Activated CD8-positive, alpha-beta memory T cell treated with anti-CD3 and anti-CD28 coated beads for 4 hours (primary cell): ENCODE results near the gene CA9.
"Not testable (repeated sequence)": the region's sequence is repeated elsewhere in the genome, so short reads cannot be mapped to it uniquely, and the experiment has no call there.

Source experiments
- DNase-seq, 2 donors: peaks; one replicate each; pipeline ENCODE4 v3.0.0-alpha.2; 2020; ENCODE audit warnings: low read depth in 2 of 2

Gene CA9

DNA sequence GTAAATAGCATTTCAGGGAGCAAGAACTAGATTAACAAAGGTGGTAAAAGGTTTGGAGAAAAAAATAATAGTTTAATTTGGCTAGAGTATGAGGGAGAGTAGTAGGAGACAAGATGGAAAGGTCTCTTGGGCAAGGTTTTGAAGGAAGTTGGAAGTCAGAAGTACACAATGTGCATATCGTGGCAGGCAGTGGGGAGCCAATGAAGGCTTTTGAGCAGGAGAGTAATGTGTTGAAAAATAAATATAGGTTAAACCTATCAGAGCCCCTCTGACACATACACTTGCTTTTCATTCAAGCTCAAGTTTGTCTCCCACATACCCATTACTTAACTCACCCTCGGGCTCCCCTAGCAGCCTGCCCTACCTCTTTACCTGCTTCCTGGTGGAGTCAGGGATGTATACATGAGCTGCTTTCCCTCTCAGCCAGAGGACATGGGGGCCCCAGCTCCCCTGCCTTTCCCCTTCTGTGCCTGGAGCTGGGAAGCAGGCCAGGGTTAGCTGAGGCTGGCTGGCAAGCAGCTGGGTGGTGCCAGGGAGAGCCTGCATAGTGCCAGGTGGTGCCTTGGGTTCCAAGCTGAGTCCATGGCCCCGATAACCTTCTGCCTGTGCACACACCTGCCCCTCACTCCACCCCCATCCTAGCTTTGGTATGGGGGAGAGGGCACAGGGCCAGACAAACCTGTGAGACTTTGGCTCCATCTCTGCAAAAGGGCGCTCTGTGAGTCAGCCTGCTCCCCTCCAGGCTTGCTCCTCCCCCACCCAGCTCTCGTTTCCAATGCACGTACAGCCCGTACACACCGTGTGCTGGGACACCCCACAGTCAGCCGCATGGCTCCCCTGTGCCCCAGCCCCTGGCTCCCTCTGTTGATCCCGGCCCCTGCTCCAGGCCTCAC is at the start of gene CA9:
Gene CA9, plus strand, starts transcription at position 797 of the 893 bp plus-strand sequence. Its CDS starts 32 bp downstream, at position 829.
- no peak for DNase-seq

DNA sequence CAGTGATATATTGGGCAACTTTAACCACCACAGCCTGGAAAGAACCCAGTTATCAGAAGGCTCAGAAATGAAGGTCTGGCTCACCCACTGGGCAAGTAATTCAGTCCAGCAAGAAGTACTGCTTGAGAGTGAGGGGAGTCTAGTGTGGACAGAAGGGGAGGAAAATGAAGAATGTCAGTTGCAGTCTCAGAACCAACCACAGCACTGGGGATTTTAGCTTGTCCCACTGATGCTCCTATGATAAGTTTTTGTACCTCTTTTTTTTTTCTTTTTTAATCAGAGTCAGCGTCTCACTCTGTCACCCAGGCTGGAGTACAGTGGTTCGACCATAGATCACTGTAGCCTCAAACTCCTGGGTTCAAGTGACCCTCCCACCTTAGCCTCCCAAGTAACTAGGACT is 46.2 kb upstream of the CA9 start:
- no peak for DNase-seq

DNA sequence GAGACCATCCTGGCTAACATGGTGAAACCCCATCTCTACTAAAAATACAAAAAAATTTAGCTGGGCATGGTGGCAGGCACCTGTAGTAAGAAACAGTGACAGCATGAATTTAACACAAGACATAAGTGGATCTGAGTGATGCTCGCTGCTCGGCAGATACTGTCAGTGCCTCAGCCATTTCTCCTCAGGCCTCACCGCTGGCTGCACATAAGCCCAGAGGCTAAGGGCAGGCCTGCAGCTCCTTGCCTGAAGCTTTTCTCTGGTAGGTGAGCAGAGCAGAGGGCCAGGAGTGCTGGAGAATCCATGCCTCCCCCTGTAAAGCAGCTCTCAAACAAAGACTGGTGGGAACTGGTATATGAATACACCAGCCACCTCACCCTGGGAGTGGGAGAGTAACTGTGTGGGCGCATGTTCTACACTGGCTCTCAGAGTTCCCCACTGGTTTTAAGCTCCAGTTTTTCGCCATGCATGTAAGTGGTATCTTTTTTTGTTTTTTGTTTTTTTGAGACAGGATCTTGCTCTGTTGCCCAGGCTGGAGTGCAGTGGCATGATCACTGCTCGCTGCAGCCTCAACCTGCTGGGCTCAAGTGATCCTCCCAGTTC is 45.2 kb upstream of the CA9 start:
- no peak for DNase-seq

DNA sequence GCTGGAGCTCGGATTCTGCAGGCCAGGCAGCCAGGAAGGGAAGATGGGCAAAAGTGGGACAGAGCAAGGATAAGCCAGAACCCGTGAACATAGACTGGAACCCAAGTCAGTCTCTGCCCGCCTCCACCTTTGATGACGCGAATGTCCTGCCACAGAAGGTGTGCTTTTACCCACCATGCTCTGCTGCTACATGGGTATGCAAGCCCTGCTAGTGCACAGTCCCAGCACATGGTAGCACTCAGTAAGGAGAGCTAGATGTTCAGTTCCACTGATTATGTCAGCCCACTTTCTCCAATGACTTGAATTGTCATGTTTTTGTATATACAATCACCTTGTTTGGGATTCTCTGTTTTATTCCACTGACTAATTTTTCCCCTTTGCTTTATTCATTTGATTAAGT is 44.1 kb upstream of the CA9 start:
- DNase-seq: no peak

DNA sequence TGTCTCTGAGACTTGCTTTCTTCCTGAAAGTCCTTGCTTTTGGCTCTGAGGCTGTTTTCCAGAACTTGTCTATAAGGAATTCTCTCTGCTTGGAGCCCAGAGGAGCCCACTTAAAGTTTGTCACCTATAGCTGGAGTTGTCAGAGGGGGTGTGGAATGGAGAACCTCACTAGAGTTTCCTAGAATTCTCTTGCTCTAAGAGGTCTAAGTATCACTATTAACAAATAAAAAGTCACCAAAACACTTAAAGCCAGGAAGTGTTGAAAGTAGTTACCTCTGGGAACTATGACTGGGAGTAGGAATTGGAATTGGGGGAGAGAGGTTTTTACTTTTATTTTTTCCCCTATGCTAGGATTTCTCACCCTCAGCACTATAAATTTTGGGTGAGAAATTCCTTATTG is 38.0 kb upstream of the CA9 start:
- DNase-seq: no peak

DNA sequence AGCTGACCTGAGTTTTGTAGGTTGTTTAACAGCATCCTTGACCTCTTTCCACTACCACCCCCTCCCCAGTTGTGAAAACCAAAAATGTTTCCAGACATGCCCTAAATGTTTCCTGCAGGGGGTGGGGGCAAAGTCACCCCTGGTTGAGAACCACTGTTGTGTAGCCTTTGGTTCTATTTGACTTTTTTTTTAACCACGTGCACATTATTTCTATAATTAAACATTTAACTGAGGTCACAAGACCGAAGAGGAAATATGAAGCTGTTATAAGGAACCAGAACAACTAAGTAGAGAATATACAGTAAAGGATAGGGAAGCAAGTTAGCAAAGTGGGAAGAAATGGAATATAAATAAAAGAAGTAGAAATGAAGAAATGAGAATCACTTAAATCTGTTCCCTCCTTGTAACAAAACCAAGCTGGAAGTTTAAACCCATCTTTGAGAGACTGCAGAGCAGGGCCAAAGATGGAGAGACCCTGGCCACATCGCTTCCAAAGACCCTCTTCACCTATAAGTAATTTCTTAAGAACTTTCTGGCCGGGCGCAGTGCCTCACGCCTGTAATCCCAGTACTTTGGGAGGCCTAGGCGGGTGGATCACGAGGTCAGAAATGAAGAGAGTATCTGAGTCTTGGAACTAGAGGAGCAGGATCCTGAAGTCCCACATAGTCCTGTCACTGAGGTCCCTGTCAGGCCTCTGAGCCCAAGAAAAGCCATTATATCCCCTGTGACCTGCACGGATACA is 37.4 kb upstream of the CA9 start:
- no peak for DNase-seq

DNA sequence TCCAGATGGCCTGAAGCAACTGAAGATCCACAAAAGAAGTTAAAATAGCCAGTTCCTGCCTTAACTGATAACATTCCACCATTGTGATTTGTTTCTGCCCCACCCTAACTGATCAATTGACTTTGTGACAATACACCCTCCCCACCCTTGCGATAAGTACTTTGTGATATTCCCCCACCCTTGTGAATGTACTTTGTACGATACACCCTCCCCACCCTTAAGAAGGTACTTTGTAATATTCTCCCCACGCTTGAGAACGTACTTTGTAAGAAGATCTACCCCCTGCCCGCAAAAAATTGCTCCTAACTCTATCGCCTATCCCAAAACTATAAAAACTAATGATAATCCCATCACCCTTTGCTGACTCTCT is 36.9 kb upstream of the CA9 start:
- not testable (repeated sequence) for DNase-seq

DNA sequence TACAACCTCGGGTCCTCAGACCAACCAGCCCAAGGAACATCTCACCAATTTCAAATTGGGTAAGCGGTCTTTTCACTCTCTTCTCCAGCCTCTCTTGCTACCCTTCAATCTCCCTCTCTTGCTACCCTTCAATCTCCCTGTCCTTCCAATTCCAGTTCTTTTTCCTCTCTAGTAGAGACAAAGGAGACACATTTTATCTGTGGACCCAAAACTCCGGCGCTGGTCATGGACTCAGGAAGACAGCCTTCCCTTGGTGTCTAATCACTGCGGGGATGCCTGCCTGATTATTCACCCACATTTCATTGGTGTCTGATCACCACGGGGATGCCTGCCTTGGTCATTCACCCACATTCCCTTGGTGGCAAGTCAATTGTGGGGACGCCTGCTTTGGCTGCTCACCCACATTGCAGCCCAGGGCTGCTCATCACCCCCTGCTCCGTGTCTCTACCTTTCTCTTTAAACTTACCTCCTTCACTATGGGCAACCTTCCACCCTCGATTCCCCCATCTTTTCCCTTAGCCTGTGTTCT is 36.2 kb upstream of the CA9 start:
- DNase-seq: not testable (repeated sequence)

DNA sequence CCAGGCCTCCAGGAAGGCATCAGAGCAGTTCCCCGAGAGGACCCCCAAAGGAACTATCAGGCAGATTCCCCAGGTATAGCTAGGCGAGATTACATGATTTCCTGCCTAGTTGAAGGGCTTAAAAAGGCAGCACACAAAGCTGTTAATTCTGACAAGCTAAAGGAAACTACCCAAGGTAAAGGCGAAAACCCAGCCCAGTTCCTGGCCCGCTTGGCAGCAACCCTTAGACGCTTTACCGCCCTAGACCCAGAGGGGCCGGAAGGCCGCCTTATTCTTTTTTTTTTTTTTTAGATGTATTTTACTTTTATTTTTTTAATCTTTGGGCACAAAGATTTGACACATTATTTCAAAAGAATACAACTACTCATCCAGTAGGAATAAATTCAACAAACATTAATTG is 35.0 kb upstream of the CA9 start:
- not testable (repeated sequence) for DNase-seq

DNA sequence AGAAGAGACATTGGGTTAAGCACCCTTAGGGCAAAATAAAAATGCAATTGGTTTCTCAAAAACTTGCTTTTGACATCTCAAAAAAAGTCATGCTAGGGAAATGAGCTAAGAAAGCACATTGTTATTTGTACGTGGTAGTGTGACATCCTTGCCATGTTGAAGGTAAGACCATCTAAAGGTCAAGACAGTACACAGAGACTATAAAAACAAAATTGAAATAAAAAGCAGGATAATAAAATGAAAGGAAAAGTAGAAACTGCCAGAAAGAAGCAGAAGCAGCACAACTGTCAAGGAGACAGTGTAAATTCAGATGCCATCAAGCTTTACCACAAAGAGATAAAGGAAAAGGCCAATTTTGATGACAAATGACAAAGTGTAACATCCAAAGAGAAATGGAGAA is 34.5 kb upstream of the CA9 start:
- not testable (repeated sequence) for DNase-seq

DNA sequence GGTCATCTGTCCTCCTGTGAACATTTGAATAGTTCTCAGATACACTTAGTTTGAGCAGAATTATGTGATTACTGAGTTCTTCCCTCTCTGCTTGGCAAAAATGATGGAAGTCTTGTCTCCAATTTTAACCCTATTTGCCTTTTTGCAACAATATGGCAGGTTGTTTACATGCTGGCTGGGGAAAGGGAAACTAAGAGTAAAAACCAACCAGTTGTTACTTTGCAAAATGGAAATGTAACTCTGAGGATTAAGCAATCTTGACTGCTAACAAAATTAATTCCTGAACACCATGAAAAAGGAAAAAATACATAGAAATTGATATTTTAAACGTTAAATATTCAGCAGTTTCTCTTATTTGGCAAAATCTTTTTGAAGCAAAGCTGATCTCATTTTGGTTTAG is 34.1 kb upstream of the CA9 start:
- no peak for DNase-seq

DNA sequence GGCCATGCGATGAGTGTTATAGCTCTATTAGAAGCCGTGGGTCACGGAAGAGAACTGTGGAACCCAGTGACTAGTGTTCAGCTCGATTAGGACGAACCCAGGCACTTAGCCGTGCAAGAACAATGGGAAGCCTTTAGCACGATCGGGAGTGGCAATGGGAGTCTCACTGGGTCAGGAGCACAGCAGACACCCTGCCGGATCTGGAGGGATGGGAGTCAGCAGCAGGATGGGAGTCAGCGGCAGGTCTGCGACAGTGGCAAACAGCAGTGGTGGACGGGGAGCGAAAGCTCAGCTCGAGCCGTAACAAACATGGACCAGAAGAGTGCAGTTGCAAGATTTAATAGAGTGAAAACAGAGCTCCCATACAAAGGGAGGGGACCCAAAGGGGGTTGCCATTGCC is 33.3 kb upstream of the CA9 start:
- not testable (repeated sequence) for DNase-seq

DNA sequence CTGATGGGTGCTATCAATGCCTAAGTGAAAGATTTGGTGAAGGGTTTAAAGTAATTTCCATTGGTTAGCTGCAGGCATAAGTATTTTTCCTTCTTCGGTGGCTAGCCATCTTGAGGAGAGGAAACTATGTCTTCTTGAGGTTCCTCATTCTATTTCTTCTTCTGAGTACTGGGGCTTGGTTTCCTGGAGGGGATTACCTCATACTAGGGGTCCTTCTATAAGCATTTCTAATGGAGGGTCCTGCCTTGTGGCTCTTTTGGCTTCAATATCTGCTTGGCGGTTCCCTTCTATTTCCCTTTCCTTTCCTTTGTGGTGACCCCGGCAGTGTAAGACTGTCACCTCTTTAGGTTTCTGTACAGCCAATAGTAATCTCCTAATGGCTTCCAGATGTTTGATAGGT is 32.2 kb upstream of the CA9 start:
- not testable (repeated sequence) for DNase-seq

DNA sequence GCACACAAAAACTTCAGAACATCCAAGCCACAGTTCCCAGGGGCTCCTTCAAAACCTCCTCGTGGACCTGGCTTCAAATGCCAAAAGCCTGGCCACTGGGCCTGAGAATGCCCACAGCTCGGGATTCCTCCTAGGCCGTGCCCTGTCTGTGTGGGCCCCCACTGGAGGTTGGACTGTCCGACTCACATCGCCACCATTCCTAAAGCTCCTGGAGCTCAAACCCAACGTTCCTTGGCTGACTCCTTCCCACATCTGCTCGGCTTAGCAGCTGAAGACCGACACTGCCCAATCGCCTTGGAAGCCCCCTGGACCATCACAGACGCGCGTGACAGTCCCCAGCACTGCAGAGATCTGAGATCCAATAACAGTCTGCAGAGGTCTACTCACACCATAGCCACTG is 30.7 kb upstream of the CA9 start:
- no peak for DNase-seq

DNA sequence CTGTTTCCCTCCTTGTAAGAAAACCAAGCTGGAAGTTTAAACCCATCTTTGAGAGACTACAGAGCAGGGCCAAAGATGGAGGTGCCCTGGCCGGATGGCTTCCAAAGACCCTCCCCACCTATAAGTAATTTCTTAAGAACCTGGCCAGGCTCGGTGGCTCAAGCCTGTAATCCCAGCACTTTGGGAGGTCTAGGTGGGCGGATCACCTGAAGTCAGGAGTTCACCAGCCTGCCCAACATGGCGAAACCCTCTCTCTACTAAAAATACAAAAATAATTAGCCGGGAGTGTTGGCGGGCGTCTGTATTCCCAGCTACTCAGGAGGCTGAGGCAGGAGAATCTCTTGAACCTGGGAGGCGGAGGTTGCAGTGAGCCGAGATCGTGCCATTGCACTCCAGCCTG is 28.0 kb upstream of the CA9 start:
- DNase-seq: not testable (repeated sequence)

DNA sequence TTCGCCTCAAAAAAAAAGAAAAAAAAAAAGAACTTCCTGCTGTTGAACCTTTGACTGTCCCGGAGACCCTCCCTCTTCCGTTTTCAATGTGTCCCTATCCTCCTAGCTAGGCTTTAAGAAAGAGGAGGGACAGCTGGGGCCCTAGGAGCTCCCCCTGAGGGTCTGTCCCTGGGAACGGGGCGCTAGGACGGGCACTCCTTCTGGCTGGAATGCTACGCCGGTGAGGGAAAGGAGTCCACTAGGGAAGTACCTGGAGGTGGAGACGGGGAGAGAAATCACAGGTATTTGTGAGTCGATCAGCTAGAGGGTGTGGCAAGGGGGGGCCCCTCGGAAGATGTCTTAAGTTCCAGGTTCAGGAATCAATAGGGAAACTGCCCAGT is 27.6 kb upstream of the CA9 start:
- DNase-seq: no peak

DNA sequence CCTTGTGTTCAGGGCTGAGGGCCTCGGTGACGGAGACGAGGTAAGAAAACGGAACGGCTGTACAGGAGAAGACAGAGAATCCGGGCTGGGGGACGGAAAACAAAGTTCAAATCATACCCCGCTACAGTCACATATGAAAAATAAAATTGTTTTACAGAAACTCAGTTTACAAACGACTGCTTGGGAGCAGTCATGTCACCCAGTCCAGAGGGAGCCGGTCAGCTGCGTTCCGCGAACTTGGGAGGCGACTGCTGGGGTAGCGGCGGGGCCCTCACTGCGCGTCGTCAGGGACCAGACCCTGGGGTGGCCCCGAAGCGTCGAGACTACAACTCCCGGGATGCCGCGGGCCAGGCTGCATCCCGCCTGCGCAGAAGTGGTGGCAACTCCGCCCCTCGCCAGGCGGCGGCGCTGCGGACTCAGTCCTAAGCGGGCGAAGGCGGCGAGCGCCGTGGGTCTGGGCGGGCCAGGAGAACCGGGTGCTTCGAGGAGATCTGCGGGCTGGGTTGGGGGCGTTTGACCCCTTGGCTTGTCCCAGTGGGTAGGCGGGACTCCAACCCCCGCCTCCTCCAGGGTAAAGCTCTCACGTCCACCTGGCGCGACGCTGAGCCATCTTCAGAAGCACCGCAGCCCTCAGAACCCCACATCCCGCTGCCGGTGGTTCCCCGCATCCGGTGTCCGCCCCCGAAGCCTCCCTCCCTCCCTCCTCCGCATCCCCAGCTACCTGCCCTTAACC is 27.0 kb upstream of the CA9 start:
- DNase-seq: peak; percentile 77 to 80

DNA sequence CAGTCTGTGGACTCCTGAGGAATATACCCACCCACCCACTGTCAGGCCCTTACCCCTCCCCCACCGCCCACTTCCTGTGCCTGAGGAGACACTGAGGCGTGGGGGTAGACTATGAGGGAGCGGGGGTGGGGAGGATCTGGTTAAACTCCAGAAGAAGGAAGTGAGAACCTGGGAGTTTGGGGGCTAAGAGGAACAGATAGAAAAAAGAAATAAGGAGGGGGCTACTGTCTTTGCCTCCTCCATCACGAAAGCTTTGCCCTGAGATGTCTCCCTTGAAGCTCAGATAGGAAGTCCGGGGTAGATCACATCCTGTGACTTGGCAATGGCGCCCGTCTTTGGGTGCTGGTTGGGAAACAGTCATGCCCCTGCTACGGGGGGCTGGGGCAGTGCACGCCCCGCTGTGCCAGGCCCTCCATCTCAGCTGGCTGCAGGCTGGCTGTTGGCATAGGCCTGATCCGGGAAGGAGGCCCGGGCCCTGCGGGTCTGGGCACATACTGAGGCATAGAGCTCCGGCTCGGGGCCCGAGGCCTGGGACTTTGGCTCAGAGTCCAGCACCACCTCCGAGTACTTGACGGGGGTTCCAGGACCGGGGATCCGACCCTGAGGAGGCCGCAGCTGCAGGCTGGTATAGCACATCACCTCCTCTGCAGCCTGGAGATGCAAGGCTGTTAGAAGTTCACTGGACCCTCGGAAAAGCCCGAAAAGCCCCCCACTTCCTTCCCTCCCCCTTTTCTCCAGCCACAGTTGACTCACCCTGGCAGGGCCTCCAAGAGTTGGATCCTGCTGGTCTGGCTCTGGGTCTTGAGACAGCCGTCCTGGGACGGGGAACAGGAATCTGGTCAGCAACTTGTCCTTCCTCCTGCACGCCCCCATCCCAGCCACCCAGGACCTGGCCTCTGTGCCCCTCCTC is 24.0 kb upstream of the CA9 start:
- no peak for DNase-seq

DNA sequence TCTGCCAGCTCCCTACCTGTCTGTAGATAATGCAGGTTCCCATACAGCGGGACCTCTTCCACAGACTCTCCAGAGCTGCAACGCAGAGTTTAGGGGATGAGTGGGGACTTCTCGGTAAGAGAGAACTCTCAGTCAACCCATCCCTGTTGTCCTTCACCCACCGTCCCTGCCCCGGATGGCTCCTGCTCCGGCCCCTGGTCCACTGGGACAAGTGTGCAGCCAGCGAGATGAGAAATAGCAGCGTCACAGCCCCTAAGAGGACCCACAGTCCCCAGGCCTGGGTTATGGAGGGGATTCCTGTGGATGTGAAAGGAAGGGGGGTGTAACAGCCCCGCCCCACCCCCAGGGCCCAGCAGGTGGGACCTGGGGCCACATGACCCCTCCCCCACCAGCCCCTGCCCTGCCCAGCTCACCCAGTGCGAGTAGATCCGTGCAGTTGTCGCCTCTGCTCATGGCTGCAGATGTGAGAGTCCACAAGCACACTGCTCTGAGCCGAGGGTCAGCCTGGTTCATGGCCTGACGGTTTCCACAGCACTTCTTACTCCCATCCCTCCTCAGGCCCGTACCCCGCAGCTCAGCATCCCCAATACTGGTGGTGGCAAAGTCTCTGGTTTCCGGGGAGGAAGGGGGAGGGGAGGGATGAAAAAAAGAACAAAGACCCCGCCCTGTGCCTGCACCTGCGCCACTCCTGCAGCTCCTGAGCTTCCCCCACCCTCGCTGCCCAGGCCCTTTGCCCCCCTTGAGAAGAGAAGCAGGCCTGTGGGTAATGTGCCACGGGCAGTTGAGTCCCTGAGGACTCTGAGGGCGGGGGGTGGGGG is 23.2 kb upstream of the CA9 start, which contains the start of gene SIT1:
Gene SIT1, minus strand, starts transcription at position 591 of the 818 bp plus-strand sequence. Its CDS starts 78 bp downstream, at position 513.
- DNase-seq: no peak
